ENCODE measurements around the gene CCDC120. TPM values are rescaled to one million over a fixed set of nuclear protein-coding genes. Genes with fewer than 3 reads are reported as not detected.

Gene CCDC120
- total RNA-seq, 1 donor from 2014 or later: 1.7 TPM

DNA sequence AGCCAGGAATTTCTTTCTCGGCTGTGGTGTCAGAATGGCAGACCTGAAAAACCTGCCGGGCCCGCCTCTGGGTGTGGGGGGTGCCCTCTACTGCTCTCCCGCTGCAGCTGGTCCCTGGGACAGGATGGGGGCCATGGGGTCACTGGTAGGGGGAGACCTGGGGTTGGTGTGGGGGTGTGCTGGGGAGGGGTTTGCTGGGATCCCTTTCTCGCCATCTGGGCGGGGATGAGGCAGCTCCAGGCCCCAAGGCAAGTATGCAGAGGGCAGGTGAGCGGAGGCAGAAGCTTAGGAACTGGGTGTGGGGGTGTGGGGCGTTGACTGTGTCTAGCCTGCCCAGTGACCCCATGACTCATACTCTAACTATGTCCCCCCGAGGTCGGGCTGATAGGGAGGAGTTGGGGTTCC lies 884 bp downstream of the CCDC120 start:
- intact Hi-C loops (cut with micrococcal nuclease): no loop called here
- ATAC-seq: no peak
- no peak for DNase-seq

DNA sequence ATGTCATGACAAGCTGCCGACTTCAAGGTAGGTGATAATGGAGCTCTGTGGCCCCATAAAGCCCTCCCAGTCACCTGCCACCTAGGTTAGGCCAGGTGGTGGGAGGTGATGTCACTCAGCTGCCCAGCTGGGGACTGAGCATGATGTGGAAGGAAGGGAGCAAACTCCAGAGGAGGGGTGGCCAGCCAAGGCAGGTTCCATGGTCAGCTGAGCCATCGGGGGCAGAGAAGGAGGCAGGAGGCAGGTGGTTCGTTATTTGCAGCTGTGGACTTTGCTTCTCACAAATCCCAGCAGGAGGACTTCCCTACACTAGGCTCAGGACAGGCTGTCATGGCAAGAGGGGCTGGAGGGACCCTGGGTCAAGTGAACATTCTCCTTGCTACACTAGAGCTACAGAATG lies 2.1 kb downstream of the CCDC120 start:
- intact Hi-C loops (cut with micrococcal nuclease): no loop called here
- DNase-seq (no peak), ATAC-seq (no peak)

DNA sequence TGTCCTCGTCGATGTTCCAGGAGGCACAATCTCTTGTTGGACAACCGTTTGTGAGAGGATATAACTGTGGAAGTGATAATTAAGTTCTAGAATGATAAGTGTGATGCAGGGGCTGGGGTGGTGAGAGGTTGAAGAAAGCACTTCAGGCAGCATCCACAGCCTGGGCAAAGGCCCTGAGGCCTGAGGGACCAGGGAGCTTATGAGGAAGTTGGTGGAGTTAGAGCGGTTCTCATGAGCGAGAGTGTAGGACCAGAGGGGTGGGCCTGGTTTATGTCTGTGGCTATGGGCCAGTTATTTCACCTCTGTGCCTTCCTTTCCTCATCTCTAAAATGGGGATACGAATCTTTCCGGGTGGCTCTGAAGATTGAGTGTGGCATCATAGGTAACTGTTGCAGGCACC lies 2.7 kb downstream of the CCDC120 start:
- DNase-seq (no peak), ATAC-seq (no peak)
- intact Hi-C loops (cut with micrococcal nuclease): no loop called here

DNA sequence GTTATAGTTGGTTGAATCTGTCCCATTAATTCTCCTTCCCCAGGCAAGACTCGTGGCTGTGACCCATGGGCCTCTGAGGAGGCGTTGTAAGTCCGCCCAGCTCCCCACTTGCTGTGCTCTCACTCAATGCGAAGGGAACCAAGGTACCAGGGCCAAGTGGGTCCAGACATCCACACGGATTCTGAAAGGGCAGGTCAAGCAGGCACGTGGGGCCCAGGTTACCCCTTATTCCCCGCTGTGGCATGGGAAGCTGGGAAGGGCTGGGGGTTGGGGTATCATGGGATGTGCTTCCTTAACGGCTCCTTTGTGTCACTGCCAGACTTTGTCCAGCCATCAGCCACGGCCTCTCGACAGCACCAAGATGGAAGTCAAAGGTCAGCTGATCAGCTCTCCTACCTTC lies 3.1 kb downstream of the CCDC120 start:
- DNase-seq (no peak), ATAC-seq (no peak)
- intact Hi-C loops (cut with micrococcal nuclease): no loop called here

DNA sequence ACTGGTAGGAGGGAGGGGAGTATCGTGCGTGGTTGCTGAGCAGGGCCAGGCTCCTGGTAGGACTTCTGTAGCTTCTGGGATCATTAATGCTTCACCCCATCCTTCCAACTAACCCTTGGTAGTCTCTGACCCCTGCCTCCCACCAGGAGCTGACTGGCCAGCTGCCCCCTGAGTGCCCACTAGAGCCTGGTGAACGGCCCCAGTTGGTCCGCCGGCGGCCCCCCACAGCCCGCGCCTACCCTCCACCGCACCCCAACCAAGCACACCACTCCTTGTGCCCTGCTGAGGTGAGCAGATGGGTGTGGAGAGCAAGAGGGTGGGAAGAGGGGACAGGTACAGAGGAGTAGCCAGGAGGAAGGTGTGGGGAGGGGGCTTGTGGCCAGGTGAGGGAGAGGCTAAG lies 4.9 kb downstream of the CCDC120 start:
- intact Hi-C loops (cut with micrococcal nuclease): no loop called here

DNA sequence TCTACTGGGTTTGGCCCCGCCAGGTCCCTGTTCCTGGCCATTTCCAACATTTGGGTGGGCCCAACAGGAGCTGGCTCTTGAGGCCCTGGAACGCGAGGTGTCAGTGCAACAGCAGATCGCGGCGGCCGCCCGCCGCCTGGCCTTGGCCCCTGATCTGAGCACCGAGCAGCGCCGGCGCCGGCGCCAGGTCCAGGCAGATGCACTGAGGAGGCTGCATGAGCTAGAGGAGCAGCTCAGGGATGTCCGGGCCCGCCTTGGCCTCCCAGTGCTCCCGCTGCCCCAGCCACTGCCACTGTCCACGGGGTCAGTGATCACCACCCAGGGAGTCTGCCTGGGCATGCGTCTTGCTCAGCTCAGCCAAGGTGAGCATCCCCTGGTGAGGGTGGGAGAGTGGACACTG lies 5.5 kb downstream of the CCDC120 start:
- DNase-seq: no peak
- no peak for ATAC-seq
- intact Hi-C loops (cut with micrococcal nuclease): no loop called here

More for the DNA sequence above, 4.9 kb downstream of the CCDC120 start:
- no peak for DNase-seq
- no peak for ATAC-seq

DNA sequence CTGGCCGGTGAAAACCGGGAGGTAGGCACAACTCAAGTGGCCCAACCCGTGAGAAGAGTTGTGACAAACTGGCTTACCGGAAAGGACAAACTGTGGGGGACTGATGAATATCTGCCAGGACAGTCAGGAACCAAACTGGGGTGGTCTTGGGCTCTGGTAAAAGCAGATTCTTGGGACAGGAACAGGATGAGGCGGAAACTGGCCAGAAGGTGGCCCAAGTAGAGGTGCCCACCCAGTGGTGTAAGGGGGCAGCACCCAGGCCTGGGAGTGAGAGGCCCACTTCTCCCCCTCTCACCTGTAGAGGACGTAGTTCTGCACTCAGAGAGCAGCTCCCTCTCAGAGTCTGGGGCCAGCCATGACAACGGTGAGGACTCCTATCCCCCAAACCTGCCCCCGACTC lies 5.9 kb downstream of the CCDC120 start:
- ATAC-seq: no peak
- intact Hi-C loops (cut with micrococcal nuclease): no loop called here
- DNase-seq: no peak

DNA sequence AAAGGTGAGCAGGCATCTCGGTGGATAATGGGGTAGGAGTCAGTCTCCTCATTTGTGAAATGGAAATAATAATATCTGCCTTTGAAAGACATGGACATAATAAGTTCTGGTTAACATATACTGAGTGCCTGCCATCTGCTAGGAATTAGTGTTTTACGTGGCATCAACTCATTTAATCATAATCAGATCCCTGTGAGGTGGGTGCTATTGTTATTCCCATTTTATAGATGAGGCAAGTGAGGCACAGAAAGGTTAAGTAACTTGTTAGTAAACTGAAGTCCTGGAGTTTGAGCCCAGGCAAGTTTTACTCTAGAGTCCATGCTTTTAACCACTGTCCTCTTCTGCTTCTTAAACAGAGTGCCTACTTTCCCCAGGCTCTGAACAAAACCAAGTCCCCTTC lies 7.5 kb downstream of the CCDC120 start:
- no peak for ATAC-seq
- intact Hi-C loops (cut with micrococcal nuclease): no loop called here
- no peak for DNase-seq

DNA sequence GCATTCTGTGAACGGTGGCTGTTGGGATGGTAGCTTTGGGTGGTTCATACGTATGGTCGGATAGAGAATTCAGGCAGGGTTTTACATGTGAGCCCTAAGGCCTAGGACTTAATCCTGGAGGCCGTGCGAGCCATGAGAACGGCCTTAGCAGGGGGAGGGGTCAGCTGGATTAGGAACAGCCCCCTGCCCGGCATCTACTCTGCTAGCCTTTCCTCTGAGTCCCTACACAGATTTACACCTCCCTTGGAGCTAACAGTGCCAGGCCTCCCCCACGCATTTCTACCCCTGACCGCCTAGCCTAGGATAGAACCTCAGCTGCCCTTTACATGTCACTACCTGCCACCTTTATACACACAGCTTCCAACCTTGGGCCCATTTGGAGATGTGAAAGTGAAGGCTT lies 7.9 kb downstream of the CCDC120 start:
- DNase-seq (no peak), ATAC-seq (no peak)
- intact Hi-C loops (cut with micrococcal nuclease): no loop called here

DNA sequence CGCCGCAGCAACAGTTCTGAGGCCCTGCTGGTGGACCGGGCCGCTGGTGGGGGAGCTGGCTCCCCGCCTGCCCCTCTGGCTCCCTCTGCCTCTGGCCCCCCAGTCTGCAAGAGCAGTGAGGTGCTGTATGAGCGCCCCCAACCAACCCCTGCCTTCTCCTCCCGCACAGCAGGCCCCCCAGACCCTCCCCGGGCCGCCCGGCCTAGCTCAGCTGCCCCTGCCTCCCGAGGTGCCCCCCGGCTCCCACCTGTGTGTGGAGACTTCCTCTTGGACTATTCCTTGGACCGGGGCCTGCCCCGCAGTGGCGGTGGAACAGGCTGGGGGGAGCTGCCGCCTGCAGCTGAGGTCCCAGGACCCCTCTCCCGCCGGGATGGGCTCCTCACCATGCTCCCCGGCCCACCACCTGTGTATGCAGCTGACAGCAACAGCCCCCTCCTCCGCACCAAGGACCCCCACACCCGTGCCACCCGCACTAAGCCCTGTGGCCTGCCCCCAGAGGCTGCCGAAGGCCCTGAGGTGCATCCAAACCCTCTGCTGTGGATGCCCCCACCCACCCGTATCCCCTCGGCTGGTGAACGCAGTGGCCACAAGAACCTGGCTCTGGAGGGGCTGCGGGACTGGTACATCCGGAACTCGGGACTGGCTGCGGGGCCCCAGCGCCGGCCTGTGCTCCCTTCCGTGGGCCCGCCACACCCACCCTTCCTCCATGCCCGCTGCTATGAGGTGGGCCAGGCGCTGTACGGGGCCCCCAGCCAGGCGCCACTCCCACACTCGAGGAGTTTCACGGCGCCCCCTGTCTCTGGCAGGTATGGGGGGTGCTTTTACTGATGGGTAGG lies 8.7 kb downstream of the CCDC120 start:
- ATAC-seq: no peak
- intact Hi-C loops (cut with micrococcal nuclease): no loop called here
- DNase-seq: no peak

DNA sequence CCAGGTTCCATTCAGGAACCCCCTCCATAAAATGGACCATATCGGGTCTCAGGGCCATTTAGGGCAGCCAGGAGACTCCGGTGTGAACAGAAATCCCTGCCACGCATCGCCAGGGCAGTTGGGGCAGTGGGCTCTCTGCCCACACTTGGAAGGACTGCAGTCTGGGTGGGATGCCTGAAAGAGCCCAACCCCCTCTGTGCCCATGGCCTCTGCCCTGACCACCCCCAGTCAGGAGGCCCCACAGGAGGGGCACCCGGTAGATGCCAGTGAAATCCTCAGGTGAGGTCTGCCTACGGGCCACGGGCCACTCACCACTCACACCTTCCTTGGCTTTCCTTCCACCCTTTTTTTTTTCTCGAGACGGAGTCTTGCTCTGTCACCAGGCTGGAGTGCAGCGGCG lies 10.2 kb downstream of the CCDC120 start:
- DNase-seq: no peak
- intact Hi-C loops (cut with micrococcal nuclease): no loop called here
- no peak for ATAC-seq

DNA sequence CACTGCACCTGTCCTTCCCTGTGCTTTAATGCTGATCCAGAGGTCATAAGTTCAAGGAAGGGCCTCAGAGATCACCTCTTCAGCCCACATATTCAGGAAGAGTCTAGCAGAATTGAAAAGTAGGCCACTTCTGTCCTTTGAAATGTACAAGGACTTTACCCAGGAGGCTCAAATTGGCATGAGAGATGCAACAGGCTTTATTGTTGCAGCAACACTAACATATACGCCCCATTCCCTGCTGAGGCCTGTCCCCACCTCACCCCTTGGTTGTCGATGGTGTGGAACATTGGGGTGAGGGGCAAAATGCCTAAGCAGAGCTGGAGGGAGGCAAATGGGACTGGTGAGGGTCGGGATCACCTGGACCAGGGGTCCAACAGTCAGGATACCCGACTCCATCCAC lies 12.2 kb downstream of the CCDC120 start:
- ATAC-seq (no peak), DNase-seq (no peak)
- intact Hi-C loops (cut with micrococcal nuclease): no loop called here

DNA sequence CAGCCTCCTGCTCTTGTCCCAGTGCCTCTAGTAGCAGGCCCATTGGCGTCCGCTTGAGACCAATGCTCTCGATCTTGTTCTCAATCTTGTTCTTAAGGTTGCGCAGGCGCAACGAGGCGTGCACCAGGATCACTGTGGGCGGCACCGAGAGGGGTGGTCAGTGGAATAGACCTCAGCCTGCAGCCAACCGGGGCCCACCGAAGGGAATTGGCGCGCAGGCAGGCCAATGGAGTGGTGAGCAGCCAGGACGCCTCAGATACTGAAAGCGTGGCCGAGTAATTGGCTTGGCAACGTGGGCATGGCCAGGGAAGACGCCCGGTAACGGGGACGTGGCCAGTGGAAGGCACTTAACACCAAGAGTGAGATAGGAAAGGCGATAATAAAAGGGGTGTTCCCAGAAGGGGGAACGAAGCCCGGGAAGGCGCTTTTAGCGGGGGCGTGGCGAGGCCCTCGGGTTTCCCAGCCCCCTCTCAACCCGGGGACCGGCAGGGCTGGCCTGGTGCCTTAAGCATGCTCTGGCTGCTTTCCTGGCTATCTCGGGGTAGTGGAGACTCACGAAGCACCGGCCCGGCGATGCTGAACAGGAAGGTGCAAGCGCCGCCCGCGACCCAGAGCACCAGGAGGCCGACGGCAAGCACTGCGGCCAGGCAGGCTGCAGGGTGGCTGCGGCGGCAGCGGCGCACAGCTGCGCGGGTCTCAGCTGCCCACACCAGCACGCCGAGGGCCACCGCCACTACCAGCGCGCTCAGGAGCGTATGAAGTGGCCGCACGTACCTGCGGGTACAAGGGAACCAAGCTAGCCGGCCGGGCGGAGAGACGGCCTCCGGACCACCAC lies 13.3 kb downstream of the CCDC120 start:
- peak; percentile 84 for DNase-seq
- intact Hi-C loops (cut with micrococcal nuclease): no loop called here
- ATAC-seq: peak; percentile 76

DNA sequence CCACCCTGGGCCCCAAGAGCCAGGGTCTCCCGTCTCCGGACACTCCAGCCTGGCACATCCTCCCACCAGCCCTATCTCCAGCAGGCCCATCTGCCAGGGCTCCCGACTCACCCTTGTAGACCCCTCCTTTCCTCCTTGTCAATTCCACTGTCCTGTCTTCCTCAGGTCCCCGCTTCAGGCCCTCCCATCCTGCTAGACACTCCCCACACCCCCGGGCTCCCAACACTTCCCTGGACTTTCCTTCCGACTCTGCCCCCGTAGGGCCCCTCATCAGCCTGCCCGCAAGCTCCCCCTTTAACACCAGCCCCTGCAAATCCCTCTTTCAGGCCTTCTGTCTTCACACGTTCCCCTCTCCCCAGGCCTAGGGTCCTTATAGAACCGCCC lies 13.9 kb downstream of the CCDC120 start:
- intact Hi-C loops (cut with micrococcal nuclease): no loop called here
- DNase-seq (no peak), ATAC-seq (no peak)

DNA sequence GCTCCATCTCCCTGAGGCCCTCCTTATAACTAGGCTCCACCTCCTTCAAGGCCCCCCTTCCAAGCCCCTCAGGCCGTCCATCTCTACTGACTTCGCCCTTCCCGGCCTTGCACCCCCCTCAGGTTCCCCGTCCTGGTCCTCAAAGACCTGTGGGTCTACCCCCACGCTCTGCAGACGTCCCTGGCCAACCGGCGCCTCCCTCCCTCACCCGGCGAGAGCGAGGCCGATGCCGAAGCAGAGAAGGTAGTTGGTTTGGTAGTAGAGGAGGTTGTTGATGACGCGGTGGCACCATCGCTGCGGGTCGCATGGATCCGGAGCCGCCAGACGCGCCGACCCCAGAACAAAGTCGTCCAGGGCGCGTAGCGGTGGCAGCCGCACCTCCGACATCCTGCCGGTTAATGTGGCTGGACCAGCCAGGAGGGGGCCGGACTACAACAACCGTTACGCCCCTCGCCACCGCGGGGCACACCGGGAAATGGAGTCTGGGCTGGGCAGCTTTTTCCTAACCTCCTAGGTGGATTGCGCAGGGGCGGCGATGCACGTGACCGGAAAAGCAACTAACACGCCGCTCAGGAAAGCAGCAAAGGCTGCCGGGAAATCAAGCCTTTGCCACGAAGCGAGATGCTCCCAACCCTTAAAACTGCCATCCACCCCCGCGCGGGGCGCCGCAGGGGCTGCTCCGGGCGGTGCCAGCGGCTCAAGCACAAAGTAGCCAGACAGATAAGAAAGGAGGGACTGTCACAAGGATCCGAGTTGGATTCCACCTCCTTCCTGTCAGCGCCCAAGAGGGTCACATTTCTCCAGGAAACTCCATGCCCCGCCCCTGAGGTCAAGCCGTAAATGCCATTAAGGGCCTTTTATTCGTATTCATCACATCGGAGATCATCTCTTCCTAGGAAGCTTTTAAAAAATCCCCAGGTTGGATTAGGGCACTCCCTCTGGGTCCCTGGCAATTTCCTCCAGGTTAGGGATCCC lies 15.1 kb downstream of the CCDC120 start, which contains the start of gene PRAF2:
Gene PRAF2 (minus strand): TSS at position 402 of the 975 bp plus-strand sequence. CDS start 15 bp downstream, at position 387.
- intact Hi-C loops (cut with micrococcal nuclease): no loop called here

DNA sequence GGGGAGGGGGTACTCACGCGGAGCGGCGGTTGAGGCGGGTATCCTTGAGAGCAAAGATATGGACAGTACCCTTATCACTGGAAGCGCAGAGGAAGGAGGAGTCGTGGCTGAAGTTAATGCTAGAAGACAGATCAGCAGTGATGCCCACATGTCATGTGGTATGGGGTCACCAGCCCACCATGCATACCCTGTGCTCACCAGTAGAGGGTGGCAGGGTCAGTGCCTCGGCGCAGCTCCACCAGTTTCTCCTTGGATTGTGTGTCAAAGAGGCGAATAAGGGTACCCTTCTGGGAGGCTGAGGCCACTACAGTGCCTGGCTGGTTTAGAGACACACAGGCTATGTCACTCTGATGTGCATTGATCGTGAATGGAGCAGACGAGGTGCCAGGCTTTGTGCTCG lies 16.5 kb downstream of the CCDC120 start:
- DNase-seq (no peak), ATAC-seq (no peak)
- intact Hi-C loops (cut with micrococcal nuclease): no loop called here

More for the DNA sequence above, 15.1 kb downstream of the CCDC120 start, which contains the start of gene PRAF2:
- peak; percentile 90 for ATAC-seq
- DNase-seq: peak; percentile 94

DNA sequence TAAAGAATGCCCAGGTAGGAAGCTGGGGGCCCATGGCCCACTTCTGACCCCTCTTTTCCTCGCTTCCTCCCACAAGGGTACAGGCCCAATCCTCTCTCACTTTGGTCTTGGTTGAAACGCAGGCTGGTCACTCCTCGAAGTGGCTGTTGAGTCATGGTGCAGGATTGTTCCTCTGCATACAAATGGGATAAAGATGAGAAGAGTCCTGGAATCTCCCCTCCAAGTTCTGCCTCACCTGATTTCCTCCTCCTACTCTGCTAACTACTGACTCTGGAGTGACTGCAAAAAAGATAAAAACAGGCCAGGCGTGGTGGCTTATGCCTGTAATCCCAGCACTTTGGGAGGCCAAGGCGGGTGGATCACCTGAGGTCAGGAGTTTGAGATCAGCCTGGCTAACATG lies 19.1 kb downstream of the CCDC120 start:
- DNase-seq (no peak), ATAC-seq (no peak)
- intact Hi-C loops (cut with micrococcal nuclease): no loop called here

DNA sequence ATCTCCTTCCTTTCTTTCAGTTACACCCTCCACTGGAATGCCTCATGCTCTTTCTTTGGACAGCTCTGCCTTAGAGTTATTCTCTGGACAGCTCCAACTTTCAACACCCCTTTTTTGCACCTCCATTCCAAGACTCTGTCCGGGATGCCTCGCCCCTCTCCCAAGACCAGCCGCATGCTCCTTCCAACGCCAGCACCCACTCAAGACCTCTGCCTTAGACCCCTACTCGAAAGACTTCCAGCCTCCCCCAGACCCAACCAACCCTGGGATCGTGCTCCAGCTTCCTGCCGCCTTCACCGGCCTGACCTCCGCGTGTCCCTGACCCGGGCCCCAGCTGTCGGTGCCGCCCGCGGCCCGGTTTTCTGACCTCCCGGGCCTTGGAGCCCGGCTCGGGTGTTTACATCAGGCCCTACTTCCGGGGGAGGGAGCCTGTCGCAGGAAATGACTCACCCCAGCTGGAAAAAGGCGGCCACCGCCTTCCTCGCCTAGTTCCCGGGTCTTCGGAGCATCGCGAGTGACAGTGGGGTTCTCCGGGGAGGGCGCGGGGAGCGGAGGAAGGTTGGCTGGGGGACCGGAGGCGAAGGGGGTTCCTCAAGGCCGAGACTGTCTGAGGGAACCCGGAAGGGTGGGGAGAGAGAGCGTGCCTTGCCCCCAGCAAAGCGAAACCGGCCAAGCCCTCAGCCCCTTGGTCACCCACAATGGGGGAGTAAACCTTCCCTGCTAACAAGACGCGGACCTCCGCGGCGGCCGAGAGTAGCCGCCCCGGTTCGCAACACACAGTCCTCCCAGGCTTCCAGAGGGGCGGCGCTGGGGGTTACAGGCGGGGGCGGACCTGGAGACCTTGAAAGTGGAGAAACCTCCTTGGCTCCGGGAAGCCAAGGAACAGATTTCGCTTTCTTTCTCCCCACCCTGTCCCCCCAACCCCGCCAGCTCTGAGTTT lies 21.0 kb downstream of the CCDC120 start, which contains the start of gene WDR45:
Gene WDR45 (minus strand): TSS at position 399 of the 940 bp plus-strand sequence. CDS start 1,792 bp downstream, outside the sequence.
- intact Hi-C loops (cut with micrococcal nuclease): no loop called here
- ATAC-seq: peak; percentile 90
- DNase-seq: peak; percentile 81
